HG02763 (cell line): Measurements from ENCODE around the gene SART3.
"Not testable (repeated sequence)": the region's sequence is repeated elsewhere in the genome, so short reads cannot be mapped to it uniquely, and the experiment has no call there.

Source experiments
- ATAC-seq: cut with Tn5 transposase; IDR thresholded peaks from one replicate; pipeline ENCODE4 v1.9.1; 2021; ENCODE audit warnings: mild to moderate bottlenecking, moderate library complexity; ENCODE audit not compliant: unreplicated experiment

Gene SART3

GRCh38 chr12:108582509-108582908, 21.5 kb upstream of the SART3 start:
- ATAC-seq = no peak

DNA sequence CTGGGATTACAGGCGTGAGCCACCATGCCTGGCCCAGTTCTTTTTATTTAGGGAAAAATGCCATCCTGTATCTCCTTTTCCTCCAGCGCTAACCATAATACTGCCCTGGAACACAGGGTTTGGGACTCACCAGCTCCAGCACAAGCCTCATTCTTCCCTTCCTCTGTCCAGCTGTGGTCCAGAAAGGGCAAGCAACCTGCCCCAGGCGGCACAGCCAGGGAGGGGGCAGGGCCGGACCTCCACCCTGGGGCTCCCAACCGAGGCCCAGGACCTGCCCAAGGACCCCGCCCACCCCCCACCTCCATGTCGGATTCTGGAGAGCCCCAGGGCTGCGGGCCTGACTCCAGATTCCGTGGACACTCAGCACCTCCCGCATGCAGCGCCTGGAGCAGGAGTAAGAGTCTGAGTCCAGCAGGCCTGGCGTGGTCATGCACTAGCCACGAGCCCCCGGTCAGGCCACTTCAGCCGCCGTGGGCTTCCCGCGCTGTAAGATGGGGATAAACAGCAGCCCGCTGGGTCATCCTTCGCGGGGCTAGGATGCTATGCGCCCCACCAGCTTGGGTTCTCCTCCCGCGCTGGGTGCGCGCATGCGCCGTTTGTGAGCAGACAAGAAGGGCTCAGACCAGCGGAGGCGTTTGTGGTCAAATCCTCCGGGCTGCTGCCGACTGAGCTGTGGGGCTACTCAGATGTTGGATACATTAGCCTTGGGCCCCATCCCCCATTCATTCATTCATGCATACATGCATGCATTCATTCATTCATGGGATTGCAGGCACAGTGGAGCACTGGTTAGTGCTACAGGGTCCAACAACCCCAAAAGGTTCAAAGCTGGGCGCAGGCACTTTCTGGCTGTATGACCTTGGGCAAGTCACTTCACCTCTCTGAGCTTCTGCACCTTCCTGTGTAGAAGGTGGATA, 20.6 kb upstream of the SART3 start:
- no peak for ATAC-seq

GRCh38 chr12:108580531-108580930, 19.6 kb upstream of the SART3 start:
- ATAC-seq = no peak

GRCh38 chr12:108578813-108579212, 17.8 kb upstream of the SART3 start:
- no peak for ATAC-seq

GRCh38 chr12:108578264-108578663, 17.3 kb upstream of the SART3 start:
- no peak for ATAC-seq

- no peak for ATAC-seq
These were observed 16.5 kb upstream of the SART3 start for GRCh38 chr12:108577458-108577857.

DNA sequence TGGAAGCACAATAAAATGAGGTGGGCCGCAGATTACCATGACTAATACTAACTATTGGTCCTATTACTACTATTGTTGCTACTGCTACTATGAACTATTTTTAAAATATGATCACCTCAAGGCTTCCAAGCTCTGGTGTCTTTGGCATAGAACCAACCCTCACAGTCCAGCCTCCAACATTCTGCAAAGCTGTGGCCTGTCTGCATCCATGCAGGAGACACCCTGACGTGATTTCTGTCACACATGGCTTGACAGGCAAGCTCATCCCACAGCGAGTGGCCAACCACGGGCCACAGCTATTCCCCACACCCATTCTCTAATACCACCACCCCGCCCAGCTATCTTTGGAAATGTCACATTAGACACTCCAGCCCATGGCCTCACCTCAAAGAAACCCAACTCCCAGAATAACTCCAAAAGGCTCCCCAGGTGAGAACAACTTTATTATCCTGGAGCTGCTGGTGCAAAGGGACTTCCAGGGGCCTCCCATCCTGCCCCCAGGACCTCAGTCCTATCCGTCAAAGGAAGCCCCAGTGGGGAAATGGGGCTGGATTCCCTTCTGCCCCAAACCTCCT, 15.8 kb upstream of the SART3 start:
- ATAC-seq = no peak

DNA sequence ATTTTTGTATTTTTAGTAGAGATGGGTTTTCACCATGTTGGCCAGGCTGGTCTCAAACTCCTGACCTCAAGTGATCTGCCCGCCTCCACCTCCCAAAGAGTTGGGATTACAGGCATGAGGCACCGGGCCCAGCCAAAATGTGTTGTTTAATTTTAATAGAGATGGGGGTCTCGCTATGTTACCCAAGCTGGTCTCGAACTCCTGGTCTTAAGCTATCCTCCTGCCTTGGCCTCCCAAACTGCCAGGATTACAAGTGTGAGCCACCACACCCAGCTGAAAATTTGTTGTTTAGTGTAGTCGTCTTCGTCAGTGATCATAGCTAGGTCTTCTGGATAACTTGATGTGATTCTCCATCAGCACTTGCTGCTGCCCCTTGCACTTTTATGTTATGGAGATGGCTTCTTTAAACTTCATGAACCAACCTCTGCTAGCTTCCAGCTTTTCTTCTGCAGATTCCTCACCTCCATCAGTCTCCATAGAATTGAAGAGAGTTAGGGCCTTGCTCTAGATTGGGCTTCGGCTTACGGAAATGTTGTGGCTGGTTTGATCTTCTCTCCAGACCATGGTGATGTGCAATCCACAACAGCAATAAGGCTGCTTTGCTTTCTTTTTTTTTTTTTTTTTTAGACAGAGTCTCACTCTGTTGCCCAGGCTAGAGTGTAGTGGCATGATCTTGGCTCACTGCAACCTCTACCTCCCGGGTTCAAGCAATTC, 14.4 kb upstream of the SART3 start:
- ATAC-seq = no peak

DNA sequence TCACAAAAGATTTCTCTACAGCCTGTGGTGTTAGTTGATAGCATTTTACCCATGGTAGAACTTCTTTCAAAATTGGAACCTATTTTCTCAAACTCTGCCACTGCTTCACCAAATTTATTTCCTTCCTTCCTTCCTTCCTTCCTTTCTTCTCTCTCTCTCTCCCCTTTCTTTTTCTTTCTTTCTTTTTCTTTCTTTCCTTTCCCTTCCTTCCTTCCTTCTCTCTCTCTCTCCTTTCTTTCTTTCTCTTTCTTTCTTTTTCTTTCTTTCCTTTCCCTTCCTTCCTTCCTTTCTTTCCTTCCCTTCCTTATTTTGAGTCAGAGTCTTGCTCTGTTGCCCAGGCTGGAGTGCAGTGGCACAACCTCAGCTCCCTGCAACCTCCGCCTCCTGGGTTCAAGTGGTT, 13.3 kb upstream of the SART3 start:
- not testable (repeated sequence) for ATAC-seq

GRCh38 chr12:108573317-108573716, 12.3 kb upstream of the SART3 start:
- ATAC-seq = no peak

- ATAC-seq = no peak
These were observed 11.3 kb upstream of the SART3 start for GRCh38 chr12:108572166-108572790.

- no peak for ATAC-seq
These were observed 10.7 kb upstream of the SART3 start for GRCh38 chr12:108571609-108572165.

GRCh38 chr12:108570743-108571608, 10.0 kb upstream of the SART3 start:
- no peak for ATAC-seq

GRCh38 chr12:108568338-108569154, 7.6 kb upstream of the SART3 start:
- ATAC-seq = peak; percentile 60

DNA sequence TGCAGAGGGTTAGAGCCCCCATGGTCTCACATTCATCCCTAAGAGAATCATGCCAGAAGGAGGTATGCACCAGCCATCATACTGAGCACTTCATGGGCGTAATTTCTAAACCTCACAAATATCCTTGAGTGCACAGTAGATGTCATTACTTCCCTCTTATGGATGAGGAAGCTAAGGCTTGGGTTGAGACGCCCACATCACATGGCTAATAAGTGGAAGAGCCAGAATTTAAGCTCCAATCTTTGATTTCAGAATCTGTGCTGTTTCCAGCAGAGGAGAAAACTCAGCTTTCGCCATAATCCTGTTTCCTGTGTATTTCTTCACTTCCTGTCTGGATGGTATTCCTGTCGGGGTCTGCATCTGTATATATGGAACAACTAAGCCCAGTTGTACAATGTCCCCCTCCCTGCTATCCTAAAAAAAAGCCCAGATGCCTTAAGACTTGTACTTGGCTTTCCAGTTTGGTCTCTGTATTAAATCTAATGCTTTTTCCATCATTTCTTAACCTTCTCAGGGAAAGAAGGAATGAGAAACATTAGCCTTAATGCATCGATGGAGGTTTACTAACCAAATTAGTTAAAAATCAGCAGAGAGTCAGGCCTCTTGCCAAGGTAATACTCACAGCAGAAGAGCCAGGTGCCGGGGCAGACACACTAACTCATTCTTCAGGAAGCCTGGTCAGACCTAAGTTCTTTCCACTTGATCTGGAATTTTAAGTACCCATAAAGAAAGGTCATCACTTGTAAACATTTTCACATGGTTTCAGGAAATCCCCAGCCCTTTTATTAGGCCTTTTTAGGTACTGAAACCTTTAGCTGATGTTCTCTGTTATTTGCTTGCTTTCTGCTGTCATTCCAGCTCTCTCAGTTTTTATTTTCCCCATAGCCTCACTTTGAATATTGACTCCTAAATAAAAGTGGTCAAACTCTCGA, 6.7 kb upstream of the SART3 start:
- no peak for ATAC-seq

DNA sequence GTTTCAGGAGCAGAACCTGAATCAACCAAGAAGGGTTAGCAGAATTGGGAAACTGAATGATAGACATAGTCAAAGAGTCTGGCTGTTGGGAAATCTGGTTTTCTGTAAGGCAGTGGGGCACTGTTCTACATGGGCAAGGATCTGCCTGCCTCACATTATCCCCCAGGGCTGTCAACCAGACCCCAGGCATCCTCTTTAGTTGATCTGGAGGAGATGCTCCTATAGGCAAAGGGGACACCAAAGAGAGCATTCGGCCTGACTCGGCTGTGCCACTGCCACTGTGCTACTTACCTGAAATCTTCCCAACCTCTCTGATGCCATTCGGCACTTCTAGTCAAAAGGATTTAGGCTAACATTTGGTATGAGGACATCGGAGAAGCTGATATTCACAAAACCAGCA, 5.5 kb upstream of the SART3 start:
- no peak for ATAC-seq

DNA sequence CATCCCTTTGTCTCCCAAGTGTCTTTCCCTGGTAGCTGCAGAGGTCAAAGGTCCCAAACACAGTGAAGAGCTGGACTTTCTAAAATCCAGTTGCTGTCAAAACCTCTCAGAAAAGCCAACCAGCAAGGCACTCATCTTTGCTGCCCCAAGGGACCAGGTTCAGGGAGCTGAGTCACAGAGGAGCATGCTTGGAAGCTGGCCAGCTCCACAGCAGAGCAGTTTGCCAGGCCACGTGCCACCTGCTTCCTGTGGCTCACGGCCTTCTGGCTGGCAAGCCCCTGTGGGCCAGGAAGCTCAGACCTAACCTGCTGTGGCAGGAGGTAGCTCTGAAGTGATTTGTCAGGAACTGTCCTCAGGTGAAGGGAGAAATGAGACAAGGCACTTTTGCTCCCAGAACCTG, 5.0 kb upstream of the SART3 start:
- no peak for ATAC-seq

- ATAC-seq = no peak
These were observed 4.2 kb upstream of the SART3 start for GRCh38 chr12:108565146-108565545.
